HepG2 (cell line): ENCODE data around the gene PTCD1. TPM values are rescaled to one million over a fixed set of nuclear protein-coding genes. Genes with fewer than 3 reads are reported as not detected.

Experiments
- AFF4 ChIP-seq: sonication (generic); formaldehyde crosslinking; IDR thresholded peaks from 2 replicates; pipeline ENCODE4 v1.4.0; 2020; ENCODE audit warnings: missing genetic modification reagents
- HDAC1 ChIP-seq: sonication (generic); formaldehyde crosslinking; IDR thresholded peaks from 2 replicates; pipeline ENCODE4 v1.5.1; 2020; ENCODE audit warnings: mild to moderate bottlenecking, missing genetic modification reagents
- JUNB ChIP-seq: sonication (generic); formaldehyde crosslinking; IDR thresholded peaks from 2 replicates; pipeline ENCODE4 v1.8.0; 2022; ENCODE audit warnings: missing genetic modification reagents, mild to moderate bottlenecking, borderline replicate concordance
- JUND ChIP-seq: sonication (generic); formaldehyde crosslinking; IDR thresholded peaks from 2 replicates; pipeline ENCODE4 v1.8.0; 2022; ENCODE audit warnings: mild to moderate bottlenecking, missing genetic modification reagents
- LRRFIP1 ChIP-seq: sonication (generic); formaldehyde crosslinking; conservative IDR thresholded peaks from 2 replicates; pipeline ENCODE4 v1.4.0; 2020; ENCODE audit warnings: missing genetic modification reagents
- PATZ1 ChIP-seq: sonication (generic); formaldehyde crosslinking; IDR thresholded peaks from 2 replicates; pipeline ENCODE4 v1.4.0; 2020; ENCODE audit warnings: missing genetic modification reagents
- PRPF4 ChIP-seq: fragments of 200-400 bp; formaldehyde crosslinking; IDR thresholded peaks from 2 replicates; pipeline ENCODE4 v1.6.1; 2016; ENCODE audit warnings: low read length, low read depth; ENCODE audit not compliant: poor library complexity, severe bottlenecking
- RBFOX2 ChIP-seq: fragments of 200-400 bp; formaldehyde crosslinking; IDR thresholded peaks from 2 replicates; pipeline ENCODE4 v1.6.1; 2017; ENCODE audit warnings: low read depth, mild to moderate bottlenecking, low read length
- RXRA ChIP-seq: sonication (generic); formaldehyde crosslinking; IDR thresholded peaks from 2 replicates; pipeline ENCODE4 v1.5.1; 2020; ENCODE audit warnings: missing genetic modification reagents
- SOX5 ChIP-seq: IDR thresholded peaks from 2 replicates; pipeline ENCODE4 v1.6.1; 2016; ENCODE audit warnings: borderline replicate concordance
- ZFP90 ChIP-seq: sonication (generic); formaldehyde crosslinking; IDR thresholded peaks from 2 replicates; pipeline ENCODE4 v1.8.0; 2022; ENCODE audit warnings: missing genetic modification reagents, mild to moderate bottlenecking, inconsistent platforms, borderline replicate concordance
- ZNF235 ChIP-seq: sonication (generic); formaldehyde crosslinking; IDR thresholded peaks from 2 replicates; pipeline ENCODE4 v1.8.1; 2023; ENCODE audit warnings: mild to moderate bottlenecking, missing genetic modification reagents, borderline replicate concordance
- ZNF256 ChIP-seq: sonication (generic); formaldehyde crosslinking; conservative IDR thresholded peaks from 2 replicates; pipeline ENCODE4 v1.4.0; 2020; ENCODE audit warnings: missing genetic modification reagents
- ZNF503 ChIP-seq: sonication (generic); formaldehyde crosslinking; IDR thresholded peaks from 2 replicates; pipeline ENCODE4 v1.4.0; 2020; ENCODE audit warnings: missing genetic modification reagents
- ZNF580 ChIP-seq: IDR thresholded peaks from 2 replicates; pipeline ENCODE4 v1.6.1; 2016; ENCODE audit warnings: low read depth, borderline replicate concordance
- ZNF841 ChIP-seq: sonication (generic); formaldehyde crosslinking; IDR thresholded peaks from 2 replicates; pipeline ENCODE4 v1.8.1; 2023; ENCODE audit warnings: missing genetic modification reagents, borderline replicate concordance
- ZSCAN21 ChIP-seq: sonication (generic); formaldehyde crosslinking; IDR thresholded peaks from 2 replicates; pipeline ENCODE4 v1.8.0; 2022; ENCODE audit warnings: mild to moderate bottlenecking, missing genetic modification reagents, moderate library complexity, borderline replicate concordance
- polyA plus RNA-seq, 8 experiments: library from polyadenylated mRNA; depleted of rRNA in 3 of 8; stranded (reverse) in 7 of 8; unstranded in 1 of 8; fragments of >200 nt; fragmentation: Illumina TruSeq in 4 of 8; extraction: Trizol in 4 of 8; gene quantifications; 2 replicates each; pipeline versions ENCODE4 v1.2.1 to v1.2.3, GENCODE V29; 2011 to 2016; ENCODE audit warnings: low read depth in 4 of 8, missing spikeins in 1 of 8, mixed read lengths in 1 of 8; ENCODE audit not compliant: insufficient read depth in 1 of 8
- total RNA-seq, 5 experiments: library from RNA; depleted of rRNA; stranded (reverse); fragments of >200 nt; fragmentation: Illumina TruSeq; extraction: Trizol; gene quantifications; 2 replicates each; pipeline ENCODE4 v1.2.3, GENCODE V29; 2016; ENCODE audit warnings: low read depth in 1 of 5

Gene PTCD1
- total and polyA plus RNA-seq, 2 of the 13 experiments (the other 11 are each of a cell fraction or from before 2014, with no cell fraction given), result 3.0 to 8.4 TPM

- no peak for TF ChIP-seq LRRFIP1 (CRISPR knock-in tag)
- TF ChIP-seq PRPF4, result no peak
- TF ChIP-seq ZNF503 (CRISPR knock-in tag), result no peak
- TF ChIP-seq SOX5 (CRISPR knock-in tag), result peak; percentile 35; the same call in 1 of the 2 replicates
- TF ChIP-seq ZNF841 (CRISPR knock-in tag), result no peak
- TF ChIP-seq PATZ1, result peak; percentile 43; the same call in 1 of the 2 replicates
- peak; percentile 84 for TF ChIP-seq HDAC1 (CRISPR knock-in tag)
- TF ChIP-seq ZFP90 (CRISPR knock-in tag), result no peak; the same call in 1 of the 2 replicates
- no peak for TF ChIP-seq JUNB (CRISPR knock-in tag)
- peak; percentile 89 for TF ChIP-seq JUND (CRISPR knock-in tag)
- peak; percentile 67 for TF ChIP-seq RXRA (CRISPR knock-in tag)
- TF ChIP-seq AFF4, result 0 out of 2 replicates have a peak, but pooled peaks have one; percentile 20
- peak; percentile 95; the same call in 1 of the 2 replicates for TF ChIP-seq ZNF580 (CRISPR knock-in tag)
- peak; percentile 94 for TF ChIP-seq RBFOX2
- no peak for TF ChIP-seq ZNF235
- TF ChIP-seq ZNF256 (CRISPR knock-in tag), result no peak; the same call in 1 of the 2 replicates
- TF ChIP-seq ZSCAN21 (CRISPR knock-in tag), result peak; percentile 32; the same call in 1 of the 2 replicates
Measured at GRCh38 chr7:99408379-99409191, 30.0 kb downstream of the PTCD1 start, which contains the start of the genes BUD31 and PDAP1 (continued).
